GM19455 (cell line): ENCODE data around the gene FBXL2.
"Not testable (repeated sequence)": the region's sequence is repeated elsewhere in the genome, so short reads cannot be mapped to it uniquely, and the experiment has no call there.

ENCODE experiments used
- ATAC-seq: cut with Tn5 transposase; IDR thresholded peaks from one replicate; pipeline ENCODE4 v1.9.1; 2021; ENCODE audit not compliant: unreplicated experiment

Gene FBXL2

DNA sequence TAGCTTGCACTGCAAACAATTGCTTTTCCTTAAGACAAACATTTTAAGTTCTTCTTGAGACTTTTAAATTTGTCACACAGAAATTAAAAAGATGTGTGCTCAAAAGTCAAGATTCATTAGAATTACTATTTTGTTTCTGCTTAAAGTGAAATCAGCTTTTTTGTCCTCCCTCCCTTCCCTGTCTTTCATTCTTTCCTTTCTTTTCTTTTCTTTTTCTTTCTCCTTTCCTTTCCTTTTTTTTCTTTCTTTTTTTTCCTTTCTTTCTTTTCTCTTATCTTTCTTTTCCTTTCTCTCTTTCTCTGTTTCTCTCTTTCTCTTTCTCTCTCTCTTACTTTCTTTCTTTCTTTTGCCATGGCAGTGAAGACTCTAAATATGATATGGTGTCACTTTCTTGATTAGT, 37.8 kb downstream of the FBXL2 start:
- ATAC-seq: no peak

DNA sequence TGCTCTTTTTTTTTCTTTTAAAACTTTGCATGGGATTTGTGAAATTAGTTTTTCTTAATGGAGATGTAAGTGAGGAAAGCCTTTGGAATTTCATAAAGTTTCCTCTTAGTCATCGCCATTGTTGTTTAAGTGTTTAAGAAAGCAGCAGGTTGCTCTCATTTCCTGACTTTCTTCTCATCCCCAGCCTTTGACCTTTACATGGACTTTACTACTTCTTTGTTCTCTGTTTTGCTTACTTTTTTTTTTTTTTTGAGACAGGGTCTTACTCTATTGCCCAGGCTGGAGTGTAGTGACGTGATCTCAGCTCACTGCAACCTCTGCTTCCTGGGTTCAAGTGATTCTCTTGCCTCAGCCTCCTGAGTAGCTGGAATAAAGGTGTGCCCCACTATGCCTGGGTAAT, 38.6 kb downstream of the FBXL2 start:
- no peak for ATAC-seq

GRCh38 chr3:33317963-33318709, 40.9 kb downstream of the FBXL2 start:
- ATAC-seq: no peak

GRCh38 chr3:33318710-33319380, 41.6 kb downstream of the FBXL2 start:
- no peak for ATAC-seq

DNA sequence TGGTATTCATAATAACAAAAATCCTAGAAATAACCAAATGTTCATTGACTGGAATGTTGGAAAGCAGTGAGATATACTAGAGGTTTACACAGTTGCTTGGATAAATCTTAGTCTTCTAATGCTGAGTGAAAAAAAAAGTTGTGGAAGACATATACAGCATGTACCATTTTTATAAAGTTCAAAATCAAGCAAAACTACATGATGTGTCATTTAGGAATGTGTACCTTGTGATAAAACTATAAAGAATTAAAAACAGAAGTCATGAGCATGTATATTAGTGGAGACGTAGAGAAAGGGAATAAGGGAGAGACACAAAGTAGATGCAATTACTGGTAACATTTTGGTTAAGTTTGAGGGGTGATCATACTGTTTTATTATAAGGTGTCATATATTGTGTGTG, 45.2 kb downstream of the FBXL2 start:
- no peak for ATAC-seq

DNA sequence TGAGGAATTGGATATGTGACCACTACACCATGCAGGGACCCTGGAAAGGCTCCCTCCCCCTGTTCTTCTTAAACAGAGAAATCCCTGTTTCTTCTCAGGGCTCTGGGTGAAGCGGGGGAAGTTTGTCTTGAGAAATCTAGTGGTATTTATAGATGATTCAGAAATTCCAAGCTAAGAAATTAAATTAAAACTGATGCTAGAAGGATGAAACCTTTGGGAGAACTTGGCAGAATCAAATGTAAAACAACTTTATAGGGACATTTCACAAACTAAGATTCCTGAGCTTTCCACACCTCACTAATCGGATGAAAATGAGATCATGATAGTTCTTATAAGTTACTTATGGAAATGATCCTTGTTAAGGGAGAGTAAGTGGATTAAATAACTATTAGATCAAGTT, 54.2 kb downstream of the FBXL2 start:
- no peak for ATAC-seq

DNA sequence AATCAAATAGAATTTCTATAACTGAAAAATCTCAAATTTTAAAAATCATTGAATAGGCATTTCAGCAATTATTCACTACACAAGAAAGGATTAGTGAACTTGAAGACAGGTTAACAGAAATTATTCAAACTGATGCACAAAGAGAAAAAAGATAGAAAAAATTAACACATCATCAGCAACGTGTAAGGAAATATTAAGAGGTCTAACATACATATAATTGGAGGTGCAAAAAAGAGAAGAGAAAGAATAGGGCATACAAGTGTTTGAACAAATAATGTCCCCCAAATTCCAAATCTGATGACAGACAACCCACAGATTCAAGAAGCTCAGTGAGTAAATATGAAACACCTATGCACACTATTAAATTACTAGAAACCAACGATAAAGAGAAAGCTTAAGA, 57.1 kb downstream of the FBXL2 start:
- no peak for ATAC-seq

DNA sequence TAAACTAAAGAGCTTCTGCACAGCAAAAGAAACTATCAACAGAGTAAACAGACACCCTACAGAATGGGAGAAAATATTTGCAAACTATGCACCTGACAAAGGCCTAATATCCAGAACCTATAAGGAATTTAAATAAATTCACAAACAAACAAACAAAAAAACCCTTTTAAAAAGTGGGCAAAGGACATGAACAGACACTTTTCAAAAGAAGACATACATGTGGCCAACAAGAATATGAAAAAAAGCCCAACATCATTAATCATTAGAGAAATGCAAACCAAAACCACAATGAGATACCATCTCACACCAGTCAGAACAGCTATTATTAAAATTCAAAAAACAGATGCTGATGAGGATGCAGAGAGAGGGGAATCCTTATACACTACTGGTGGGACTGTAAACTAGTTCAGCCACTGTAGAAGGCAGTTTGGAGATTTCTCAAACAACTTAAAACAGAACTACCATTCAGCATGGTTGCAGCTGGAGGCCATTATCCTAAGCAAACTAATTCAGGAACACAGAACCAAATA, 61.8 kb downstream of the FBXL2 start:
- ATAC-seq: not testable (repeated sequence)

- no peak for ATAC-seq
Observed at GRCh38 chr3:33339758-33340157, 62.5 kb downstream of the FBXL2 start.

- no peak for ATAC-seq
Observed at GRCh38 chr3:33355611-33356010, 78.4 kb downstream of the FBXL2 start.

GRCh38 chr3:33358172-33358781, 81.0 kb downstream of the FBXL2 start:
- ATAC-seq: no peak

DNA sequence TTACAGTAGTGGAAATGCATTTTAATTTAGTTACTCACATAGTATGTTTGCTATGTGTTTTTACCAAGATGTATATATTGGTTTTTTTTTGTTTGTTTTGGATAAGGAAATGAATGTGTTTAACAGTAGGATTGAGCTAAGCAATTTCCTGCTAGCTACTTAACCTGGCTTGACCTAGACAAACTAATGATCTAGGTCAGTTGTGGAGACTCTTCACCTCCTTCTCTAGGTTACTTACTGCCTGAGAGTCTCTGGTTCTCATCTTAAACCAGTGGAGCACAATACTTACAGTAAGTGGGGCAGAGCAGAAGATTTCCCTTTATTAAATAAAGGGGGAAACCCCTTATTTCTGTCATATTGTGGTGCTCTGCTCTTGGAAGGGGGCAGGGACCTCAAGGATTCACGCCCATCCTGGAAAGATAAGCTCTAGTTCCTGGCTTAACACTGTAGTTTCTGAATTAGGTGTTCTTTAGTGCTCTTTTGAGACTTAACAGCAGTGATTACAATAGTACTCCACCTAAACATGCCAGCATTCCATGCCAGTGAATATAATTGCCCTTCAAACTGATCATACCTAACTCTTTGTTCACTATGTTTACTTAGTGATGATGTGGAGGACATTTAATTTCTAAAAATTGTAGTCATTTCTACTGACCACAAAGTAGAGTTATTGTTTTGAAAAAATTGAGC, 83.0 kb downstream of the FBXL2 start:
- no peak for ATAC-seq

DNA sequence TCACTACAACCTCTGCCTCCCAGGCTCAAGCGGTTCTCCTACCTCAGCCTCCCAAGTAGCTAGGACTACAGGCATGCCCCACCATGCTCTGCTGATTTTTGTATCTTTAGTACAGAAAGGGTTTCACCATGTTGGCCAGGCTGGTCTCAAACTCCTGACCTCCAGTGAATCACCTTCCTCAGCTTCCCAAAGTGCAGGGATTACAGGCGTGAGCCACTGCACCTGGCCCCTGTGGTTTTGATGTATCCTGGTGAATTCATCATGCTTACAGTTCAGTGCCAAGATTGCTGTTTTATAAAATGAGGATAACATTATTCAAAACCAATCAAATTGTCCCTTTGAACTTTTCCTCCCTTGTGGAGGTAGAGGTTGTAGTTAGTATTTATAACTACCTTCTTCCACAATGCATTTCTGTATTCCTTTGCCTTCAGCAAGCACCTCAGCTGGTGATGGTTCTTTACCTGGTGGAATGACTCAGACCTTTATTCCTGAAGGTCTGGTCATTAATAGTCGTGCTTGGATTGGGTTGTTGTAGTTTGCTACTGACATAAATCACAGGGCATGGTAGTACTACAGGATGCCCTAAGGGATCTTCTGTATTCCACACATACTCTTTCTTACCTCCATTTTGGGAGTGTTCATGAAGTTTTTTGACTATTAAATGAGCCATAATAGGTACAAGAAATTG, 86.0 kb downstream of the FBXL2 start:
- ATAC-seq: no peak

DNA sequence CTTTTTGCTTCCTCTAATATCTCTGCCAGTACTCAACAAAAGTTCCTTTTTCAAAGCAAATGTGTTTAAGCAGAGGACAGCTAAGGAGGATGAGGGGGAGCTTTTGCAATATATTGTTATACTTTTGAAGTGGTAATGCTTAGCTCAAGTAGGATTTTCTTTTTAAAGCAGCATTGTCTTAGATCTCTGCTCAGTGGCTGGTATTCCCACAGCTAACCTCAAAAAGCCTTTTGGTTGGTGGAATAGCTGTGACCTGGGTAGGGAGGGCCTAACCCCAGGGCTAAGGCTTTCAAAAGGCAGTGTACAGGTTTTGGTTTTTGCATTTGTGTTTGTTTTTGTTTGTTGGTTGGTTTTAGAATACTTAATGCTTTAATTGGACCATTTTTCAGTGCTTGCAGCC, 86.8 kb downstream of the FBXL2 start:
- no peak for ATAC-seq

DNA sequence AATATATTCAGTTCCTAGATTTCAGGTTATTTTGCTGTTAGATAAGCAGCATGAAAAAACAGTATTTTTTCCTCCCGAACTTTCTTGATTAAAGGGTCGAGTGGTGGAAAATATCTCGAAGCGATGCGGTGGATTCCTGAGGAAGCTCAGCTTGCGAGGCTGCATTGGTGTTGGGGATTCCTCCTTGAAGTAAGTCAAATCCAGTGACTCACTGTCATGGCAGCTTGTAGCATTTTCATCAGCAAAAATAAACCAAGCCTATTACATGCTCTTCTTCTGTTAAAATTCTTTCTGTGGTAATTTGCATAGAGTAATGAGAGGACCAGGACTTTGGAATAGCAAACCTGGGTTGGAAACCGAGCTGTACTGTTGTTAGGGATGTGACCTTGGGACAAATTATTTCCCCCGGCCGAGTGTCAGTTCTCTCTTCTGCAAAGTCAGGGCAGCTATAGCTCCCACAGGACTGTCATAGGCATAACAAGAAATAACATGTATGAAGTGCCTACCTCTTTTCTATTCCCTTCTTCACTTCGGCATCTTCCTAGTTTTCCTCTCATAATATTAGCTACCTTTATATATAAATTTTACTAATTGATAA, 87.4 kb downstream of the FBXL2 start:
- no peak for ATAC-seq

DNA sequence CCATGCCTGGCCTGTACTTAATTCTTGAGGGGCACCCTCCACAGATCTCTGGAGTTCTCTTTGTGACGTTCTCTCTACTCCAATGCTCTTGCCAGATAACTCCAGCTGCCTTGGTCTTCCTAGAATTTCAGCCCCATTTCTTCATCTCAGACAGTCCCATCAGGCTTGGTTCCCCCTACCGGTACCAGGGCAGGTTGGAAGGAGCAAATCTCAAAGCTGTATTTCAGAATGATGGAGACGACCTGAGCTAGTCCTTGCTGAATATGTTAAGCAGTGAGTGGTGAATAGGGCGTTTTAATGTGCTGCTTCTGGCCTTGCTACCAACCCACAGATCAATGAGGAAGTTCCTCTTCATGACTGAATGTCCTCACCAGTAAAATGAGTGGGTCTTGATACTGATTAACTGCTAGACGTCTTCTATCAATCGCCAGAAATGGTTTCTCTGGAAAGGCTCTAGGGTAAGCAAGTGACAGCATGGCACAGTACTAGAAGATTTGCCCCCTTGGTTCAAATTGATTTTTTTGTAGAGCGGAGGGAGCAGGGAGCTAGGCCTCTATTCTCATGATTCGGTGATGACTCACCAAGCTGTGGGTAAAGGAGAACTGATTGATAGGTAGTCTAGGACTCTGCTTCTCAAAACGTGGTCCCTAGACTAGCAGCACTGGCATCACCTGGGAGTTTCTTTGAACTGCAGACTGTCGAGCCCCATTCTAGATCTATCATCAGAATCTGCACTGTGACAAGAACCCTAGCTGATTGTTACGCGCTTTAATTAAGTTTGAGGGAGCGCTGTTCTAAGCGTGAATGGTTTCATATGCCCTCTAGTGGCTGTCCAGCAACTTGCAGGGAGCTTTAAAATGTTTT, 95.2 kb downstream of the FBXL2 start:
- peak; percentile 76 for ATAC-seq

DNA sequence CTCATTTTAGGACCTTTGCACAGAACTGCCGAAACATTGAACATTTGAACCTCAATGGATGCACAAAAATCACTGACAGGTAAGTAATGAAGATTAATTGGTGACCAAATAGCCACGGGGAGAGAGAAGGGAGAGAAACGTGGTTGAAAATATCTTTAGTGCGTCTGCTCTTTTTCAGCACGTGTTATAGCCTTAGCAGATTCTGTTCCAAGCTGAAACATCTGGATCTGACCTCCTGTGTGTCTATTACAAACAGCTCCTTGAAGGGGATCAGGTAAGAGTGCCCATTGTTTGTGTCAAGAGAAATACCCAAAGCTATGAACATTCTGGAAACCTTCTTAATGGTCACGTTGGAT, 95.8 kb downstream of the FBXL2 start:
- no peak for ATAC-seq

DNA sequence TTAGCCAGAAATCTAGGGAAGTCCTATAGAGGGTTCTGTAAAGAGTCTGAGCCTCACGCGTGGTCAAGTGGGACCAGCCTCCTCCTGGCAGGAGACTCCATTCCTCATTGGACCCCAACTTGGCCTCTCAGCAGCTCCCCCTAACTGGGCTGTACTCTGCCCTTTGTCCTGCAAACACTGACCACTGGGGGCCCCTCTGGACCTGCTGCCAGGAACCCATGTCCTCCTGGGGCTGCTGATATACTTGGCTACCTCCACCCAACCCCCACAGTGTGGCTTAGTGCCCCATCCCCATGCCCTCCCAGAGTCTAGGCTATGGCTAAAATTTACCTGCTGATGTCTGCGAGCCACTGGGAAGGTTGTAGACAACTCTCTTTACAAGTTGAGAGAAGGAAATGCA, 100.2 kb downstream of the FBXL2 start:
- ATAC-seq: no peak

DNA sequence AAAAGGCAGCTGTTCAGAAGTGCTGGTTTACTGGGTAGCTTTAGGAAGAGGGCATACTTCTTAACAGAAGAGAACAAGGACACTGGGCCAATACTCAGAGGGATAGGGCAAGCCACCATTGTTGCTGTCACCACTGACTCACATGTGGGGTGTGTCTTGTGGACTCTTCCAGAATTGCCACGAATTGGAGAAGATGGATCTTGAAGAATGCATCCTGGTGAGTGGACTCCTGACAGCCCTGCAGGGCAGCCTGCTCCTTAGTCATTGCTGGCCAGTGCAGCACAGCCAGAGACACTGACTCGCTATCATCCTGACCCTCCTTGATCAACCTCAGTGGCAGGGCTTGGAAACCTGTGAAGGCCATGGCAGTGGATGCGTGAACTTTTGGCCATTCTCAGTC, 100.7 kb downstream of the FBXL2 start:
- no peak for ATAC-seq

DNA sequence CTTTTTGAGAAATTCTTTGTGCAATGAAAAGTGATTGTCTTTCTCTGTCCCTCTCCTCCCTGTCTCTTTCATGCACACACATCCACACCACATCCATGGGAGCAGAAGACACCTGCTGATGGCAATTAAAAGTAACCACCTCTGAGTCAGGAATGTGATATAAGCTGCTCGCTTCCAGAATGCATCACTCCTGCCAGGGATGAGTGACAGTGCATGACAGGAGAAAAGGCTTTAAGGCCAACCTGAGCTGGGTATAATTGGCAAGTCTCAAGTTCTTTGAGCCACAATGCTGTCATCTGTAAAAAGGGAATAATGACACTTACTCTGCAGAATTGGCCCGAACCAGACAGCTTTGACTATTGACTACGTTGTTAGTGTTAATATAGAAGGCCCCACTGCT, 103.4 kb downstream of the FBXL2 start:
- no peak for ATAC-seq
